C4-2B (cell line): ENCODE measurements around the gene SNRNP48.

Experiments
- H3K27ac ChIP-seq: fragments of 450-650 bp; 2 replicates; pipeline ENCODE4 v1.5.1; 2017
- CTCF ChIP-seq: fragments of 450-650 bp; conservative IDR thresholded peaks from 2 replicates; pipeline ENCODE4 v1.5.1; 2017; ENCODE audit warnings: mild to moderate bottlenecking
- ZFX ChIP-seq: fragments of 450-650 bp; IDR thresholded peaks from 2 replicates; pipeline ENCODE4 v1.6.1; 2017

Gene SNRNP48

GRCh38 chr6:7589949-7590917 is at the start of gene SNRNP48:
TSS of gene SNRNP48 (plus strand) at chr6:7590198. CDS start at chr6:7590258, 60 bp downstream.
- TF ChIP-seq ZFX (peak; percentile 55; the same call in 1 of the 2 replicates), CTCF (no peak)
- H3K27ac ChIP-seq = peak within 1 kb of the TSS; percentile 83

GRCh38 chr6:7540595-7540994 is 49.4 kb upstream of the SNRNP48 start:
- TF ChIP-seq CTCF (no peak), ZFX (no peak)
- H3K27ac ChIP-seq = no peak overlapping the region

GRCh38 chr6:7541175-7542064 is 48.6 kb upstream of the SNRNP48 start, which contains the start of gene DSP:
TSS of gene DSP (plus strand) at chr6:7541671. CDS start at chr6:7541916, 245 bp downstream.
- H3K27ac ChIP-seq = peak within 1 kb of the TSS; percentile 79
- TF ChIP-seq ZFX = peak; percentile 61
- TF ChIP-seq CTCF = no peak

- TF ChIP-seq CTCF (no peak), ZFX (0 out of 2 replicates have a peak, but pooled peaks have one; percentile 0)
- peak overlapping the region; percentile 79 for H3K27ac ChIP-seq
Observed at GRCh38 chr6:7542065-7542873, 47.7 kb upstream of the SNRNP48 start.

GRCh38 chr6:7542874-7543624 is 46.9 kb upstream of the SNRNP48 start:
- no peak for TF ChIP-seq CTCF
- H3K27ac ChIP-seq = peak overlapping the region; percentile 79

- H3K27ac ChIP-seq = no peak overlapping the region
- TF ChIP-seq ZFX (no peak), CTCF (no peak)
Observed at GRCh38 chr6:7543789-7544424, 46.1 kb upstream of the SNRNP48 start.
